Mesothelial cell of epicardium (in vitro differentiated cells): ENCODE data around the gene SERPINB6. TPM values are rescaled to one million over a fixed set of nuclear protein-coding genes. Genes with fewer than 3 reads are reported as not detected.

Source experiments
- DNase-seq, 2 experiments: peaks; one replicate each; pipeline ENCODE4 v3.0.0; 2021; ENCODE audit warnings: low spot score in 2 of 2; ENCODE audit not compliant: unreplicated experiment in 2 of 2
- H3K27ac Mint-ChIP-seq: 2 replicates; pipeline ENCODE4 v1.8.0; 2021; ENCODE audit warnings: mixed read lengths
- H3K27me3 Mint-ChIP-seq: 2 replicates; pipeline ENCODE4 v1.8.0; 2021; ENCODE audit warnings: low read depth, mixed read lengths
- H3K36me3 Mint-ChIP-seq: 2 replicates; pipeline ENCODE4 v1.8.0; 2021; ENCODE audit warnings: mixed read lengths
- H3K4me1 Mint-ChIP-seq: 2 replicates; pipeline ENCODE4 v1.8.0; 2021; ENCODE audit warnings: mixed read lengths
- H3K4me3 Mint-ChIP-seq: 2 replicates; pipeline ENCODE4 v1.8.0; 2021; ENCODE audit warnings: mild to moderate bottlenecking, moderate library complexity, mixed read lengths
- H3K9me3 Mint-ChIP-seq: 2 replicates; pipeline ENCODE4 v1.8.0; 2021; ENCODE audit warnings: mixed read lengths
- total RNA-seq: library from RNA; stranded (reverse); gene quantifications from 3 replicates; pipeline ENCODE4 v1.2.1, GENCODE V29; 2021
- TF ChIP-seq, protein P1 (sequence below): fragments of 200-600 bp; sonication (generic); IDR thresholded peaks from one replicate; pipeline ENCODE4 v1.5.0; 2021; ENCODE audit warnings: antibody characterized with exemption; ENCODE audit not compliant: unreplicated experiment

The SERPINB6 gene
- total RNA-seq, 1 donor from 2014 or later = 93.4 TPM

DNA sequence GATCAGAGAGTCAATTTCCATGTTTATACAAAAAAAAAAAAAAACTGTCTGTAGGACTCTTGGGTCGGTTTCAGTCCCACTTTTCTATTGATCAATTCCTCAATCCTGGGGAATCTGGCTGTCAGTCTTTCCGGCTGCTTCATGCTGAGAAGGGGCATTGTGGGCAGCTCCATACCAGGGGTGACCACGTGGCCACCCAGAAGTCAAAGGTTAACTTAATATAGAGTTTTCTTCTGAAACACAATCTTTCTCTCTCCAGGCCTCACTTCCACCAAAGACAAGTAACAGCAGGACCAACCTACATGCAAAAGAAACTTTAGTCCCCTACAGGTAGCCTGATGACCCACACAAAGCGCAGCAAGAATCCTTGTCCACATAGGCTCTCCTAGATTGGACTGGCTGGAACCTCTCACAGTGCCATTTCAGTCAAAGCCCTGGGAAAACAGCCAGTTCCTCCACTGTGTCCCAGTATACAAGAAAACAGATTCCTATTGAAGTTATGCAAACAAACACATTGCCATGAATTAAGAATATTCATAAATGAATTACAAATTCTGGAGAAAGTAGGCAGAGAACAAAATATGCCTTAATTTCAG lies 49.7 kb downstream of the SERPINB6 start:
- peaks cover 3% of the 10 kb centered on the region for H3K36me3 Mint-ChIP-seq
- TF ChIP-seq, protein P1, sequence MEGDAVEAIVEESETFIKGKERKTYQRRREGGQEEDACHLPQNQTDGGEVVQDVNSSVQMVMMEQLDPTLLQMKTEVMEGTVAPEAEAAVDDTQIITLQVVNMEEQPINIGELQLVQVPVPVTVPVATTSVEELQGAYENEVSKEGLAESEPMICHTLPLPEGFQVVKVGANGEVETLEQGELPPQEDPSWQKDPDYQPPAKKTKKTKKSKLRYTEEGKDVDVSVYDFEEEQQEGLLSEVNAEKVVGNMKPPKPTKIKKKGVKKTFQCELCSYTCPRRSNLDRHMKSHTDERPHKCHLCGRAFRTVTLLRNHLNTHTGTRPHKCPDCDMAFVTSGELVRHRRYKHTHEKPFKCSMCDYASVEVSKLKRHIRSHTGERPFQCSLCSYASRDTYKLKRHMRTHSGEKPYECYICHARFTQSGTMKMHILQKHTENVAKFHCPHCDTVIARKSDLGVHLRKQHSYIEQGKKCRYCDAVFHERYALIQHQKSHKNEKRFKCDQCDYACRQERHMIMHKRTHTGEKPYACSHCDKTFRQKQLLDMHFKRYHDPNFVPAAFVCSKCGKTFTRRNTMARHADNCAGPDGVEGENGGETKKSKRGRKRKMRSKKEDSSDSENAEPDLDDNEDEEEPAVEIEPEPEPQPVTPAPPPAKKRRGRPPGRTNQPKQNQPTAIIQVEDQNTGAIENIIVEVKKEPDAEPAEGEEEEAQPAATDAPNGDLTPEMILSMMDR = no peak
- H3K27ac Mint-ChIP-seq = no peak overlapping the region
- peaks cover 4% of the 10 kb centered on the region for H3K9me3 Mint-ChIP-seq
- DNase-seq = no peak
- H3K27me3 Mint-ChIP-seq = no peaks in the 10 kb centered on the region
- H3K4me1 Mint-ChIP-seq = peaks cover 29% of the 10 kb centered on the region
- H3K4me3 Mint-ChIP-seq = no peak overlapping the region

DNA sequence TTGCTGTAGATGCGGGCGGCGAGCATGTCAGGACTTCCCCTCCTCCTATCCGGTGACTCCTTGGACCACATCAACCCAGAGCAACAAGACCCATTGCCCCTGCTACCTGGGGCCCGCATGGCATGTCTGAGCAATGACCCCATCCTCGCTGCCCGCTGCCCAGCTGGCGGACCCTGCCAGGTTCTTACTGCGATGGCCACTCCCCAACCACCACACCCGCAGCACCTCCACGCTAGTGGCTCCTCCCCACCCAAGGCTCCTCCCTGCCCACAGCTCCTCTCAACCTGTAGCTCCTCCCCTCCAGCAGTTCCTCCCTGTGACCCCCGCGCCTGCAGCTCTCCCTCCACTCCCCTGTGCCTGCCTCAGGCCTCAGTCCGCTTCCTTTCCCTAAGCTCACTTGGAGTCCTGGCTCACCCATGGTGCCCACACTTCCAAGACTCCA lies 50.7 kb downstream of the SERPINB6 start:
- H3K36me3 Mint-ChIP-seq = peaks cover 3% of the 10 kb centered on the region
- no peak for DNase-seq
- H3K27ac Mint-ChIP-seq = no peak overlapping the region
- H3K4me3 Mint-ChIP-seq = no peak overlapping the region
- peaks cover 4% of the 10 kb centered on the region for H3K9me3 Mint-ChIP-seq
- TF ChIP-seq, protein P1 = no peak
- H3K27me3 Mint-ChIP-seq = no peaks in the 10 kb centered on the region
- H3K4me1 Mint-ChIP-seq = peaks cover 20% of the 10 kb centered on the region

DNA sequence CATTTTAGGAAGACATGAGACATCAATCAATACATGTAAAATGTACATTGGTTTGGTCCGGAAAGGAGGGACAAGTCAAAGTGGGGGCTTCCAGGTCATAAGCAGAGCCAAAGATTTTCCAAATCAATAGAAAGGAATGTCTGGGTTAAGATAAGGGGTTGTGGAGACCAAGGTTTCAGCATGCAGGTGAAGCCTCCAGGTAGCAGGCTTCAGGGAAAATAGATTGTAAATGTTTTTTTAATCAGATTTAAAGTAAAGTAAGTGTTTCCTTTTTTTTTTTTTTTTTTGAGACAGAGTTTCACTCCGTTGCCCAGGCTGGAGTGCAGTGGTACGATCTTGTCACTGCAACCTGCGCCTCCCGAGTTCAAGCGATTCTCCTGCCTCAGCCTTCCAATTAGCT lies 51.5 kb downstream of the SERPINB6 start:
- H3K4me1 Mint-ChIP-seq = peaks cover 13% of the 10 kb centered on the region
- no peak overlapping the region for H3K4me3 Mint-ChIP-seq
- no peak overlapping the region for H3K27ac Mint-ChIP-seq

DNA sequence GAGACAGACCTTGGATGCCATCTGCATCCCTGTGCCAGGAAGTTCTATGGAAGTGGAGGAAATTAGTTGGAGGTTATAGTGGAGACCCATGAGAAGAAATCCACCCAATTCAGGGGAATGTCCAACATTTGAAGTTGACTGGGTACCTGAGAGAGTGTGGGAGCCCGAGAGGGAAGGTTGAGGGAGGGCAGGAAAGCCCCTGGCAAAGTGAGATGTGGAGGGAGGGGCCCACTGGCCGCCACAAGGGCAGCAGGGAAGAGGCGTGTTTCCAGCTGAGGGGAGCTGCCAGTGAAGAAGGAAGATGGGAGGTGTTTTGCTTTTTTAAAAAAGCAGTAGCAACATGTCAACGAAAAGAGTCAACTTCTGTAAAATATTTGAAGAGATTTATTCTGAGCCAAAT lies 52.0 kb downstream of the SERPINB6 start:
- TF ChIP-seq, protein P1 = no peak
- no peak for DNase-seq
- Mint-ChIP-seq H3K36me3 (peaks cover 3% of the 10 kb centered on the region), H3K4me1 (peaks cover 11% of the 10 kb centered on the region), H3K4me3 (no peak overlapping the region), H3K9me3 (peaks cover 4% of the 10 kb centered on the region), H3K27ac (no peak overlapping the region), H3K27me3 (no peaks in the 10 kb centered on the region)

More for the DNA sequence above, 51.5 kb downstream of the SERPINB6 start:
- Mint-ChIP-seq H3K36me3 (peaks cover 3% of the 10 kb centered on the region), H3K27me3 (no peaks in the 10 kb centered on the region), H3K9me3 (peaks cover 4% of the 10 kb centered on the region)
- TF ChIP-seq, protein P1 = no peak
- no peak for DNase-seq

DNA sequence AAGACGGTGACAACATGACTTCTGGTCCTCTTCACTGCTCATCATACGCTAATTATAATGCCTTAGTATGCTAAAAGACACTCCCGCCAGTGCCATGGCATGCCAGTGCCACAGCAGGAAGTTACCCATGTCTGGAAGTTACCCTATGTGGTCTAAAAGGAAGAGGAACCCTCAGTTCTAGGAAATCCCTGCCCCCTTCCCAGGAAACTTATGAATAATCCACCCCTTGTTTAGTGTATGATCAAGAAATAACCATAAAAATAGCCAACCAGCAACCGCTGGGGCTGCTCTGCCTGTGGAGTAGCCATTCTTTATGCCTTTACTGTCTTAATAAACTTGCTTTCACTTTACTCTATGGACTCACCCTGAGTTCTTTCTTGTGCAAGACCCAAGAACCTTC lies 52.4 kb downstream of the SERPINB6 start:
- H3K9me3 Mint-ChIP-seq = peaks cover 4% of the 10 kb centered on the region
- H3K36me3 Mint-ChIP-seq = peaks cover 3% of the 10 kb centered on the region
- no peak overlapping the region for H3K27ac Mint-ChIP-seq
- peaks cover 11% of the 10 kb centered on the region for H3K4me1 Mint-ChIP-seq
- TF ChIP-seq, protein P1 = no peak
- H3K27me3 Mint-ChIP-seq = no peaks in the 10 kb centered on the region
- H3K4me3 Mint-ChIP-seq = no peak overlapping the region
- DNase-seq = no peak
